HepG2 (cell line): Measurements from ENCODE around the gene DCDC2. TPM values are rescaled to one million over a fixed set of nuclear protein-coding genes. Genes with fewer than 3 reads are reported as not detected.

Source experiments
- CENPX ChIP-seq: sonication (generic); formaldehyde crosslinking; IDR thresholded peaks from 2 replicates; pipeline ENCODE4 v1.9.0; 2021; ENCODE audit warnings: mild to moderate bottlenecking, missing genetic modification reagents, moderate library complexity
- HMG20A ChIP-seq: IDR thresholded peaks from 2 replicates; pipeline ENCODE4 v1.6.1; 2016; ENCODE audit warnings: borderline replicate concordance
- IRX3 ChIP-seq: sonication (generic); formaldehyde crosslinking; IDR thresholded peaks from 2 replicates; pipeline ENCODE4 v1.8.1; 2023; ENCODE audit warnings: mild to moderate bottlenecking, low read depth, missing genetic modification reagents, borderline replicate concordance
- KAT2B ChIP-seq: fragments of 150-350 bp; IDR thresholded peaks from 2 replicates; pipeline ENCODE4 v1.6.1; 2014; ENCODE audit warnings: low read depth, low read length, borderline replicate concordance
- KLF16 ChIP-seq, 2 experiments: sonication (generic) in 1 of 2; formaldehyde crosslinking in 1 of 2; IDR thresholded peaks; 2 replicates each; pipeline versions ENCODE4 v1.6.1 to v1.8.0; 2016 to 2023; ENCODE audit warnings: missing genetic modification reagents in 2 of 2, missing compliant biosample characterization in 1 of 2
- MXD3 ChIP-seq: IDR thresholded peaks from 2 replicates; pipeline ENCODE4 v1.6.1; 2016; ENCODE audit warnings: mild to moderate bottlenecking, missing biosample characterization, missing genetic modification reagents
- PAXIP1 ChIP-seq: sonication (generic); formaldehyde crosslinking; conservative IDR thresholded peaks from 2 replicates; pipeline ENCODE4 v1.4.0; 2020; ENCODE audit warnings: mild to moderate bottlenecking, missing genetic modification reagents, moderate library complexity
- PRDM15 ChIP-seq: sonication (generic); formaldehyde crosslinking; IDR thresholded peaks from 2 replicates; pipeline ENCODE4 v1.4.0; 2020; ENCODE audit warnings: missing genetic modification reagents
- STAT6 ChIP-seq: sonication (generic); formaldehyde crosslinking; IDR thresholded peaks from 2 replicates; pipeline ENCODE4 v1.4.0; 2020; ENCODE audit warnings: missing genetic modification reagents, mild to moderate bottlenecking, borderline replicate concordance
- TBX3 ChIP-seq: fragments of 450-650 bp; IDR thresholded peaks from 2 replicates; pipeline ENCODE4 v1.6.1; 2017; ENCODE audit warnings: antibody characterized with exemption, mild to moderate bottlenecking, inconsistent platforms, borderline replicate concordance
- ZFP91 ChIP-seq: sonication (generic); formaldehyde crosslinking; IDR thresholded peaks from 2 replicates; pipeline ENCODE4 v1.9.0; 2022; ENCODE audit warnings: missing genetic modification reagents, mild to moderate bottlenecking, borderline replicate concordance
- ZNF101 ChIP-seq: sonication (generic); formaldehyde crosslinking; IDR thresholded peaks from 2 replicates; pipeline ENCODE4 v1.4.0; 2020; ENCODE audit warnings: mild to moderate bottlenecking, low read depth, missing genetic modification reagents, borderline replicate concordance
- ZNF556 ChIP-seq: sonication (generic); formaldehyde crosslinking; IDR thresholded peaks from 2 replicates; pipeline ENCODE4 v1.4.0; 2020; ENCODE audit warnings: mild to moderate bottlenecking, missing genetic modification reagents, borderline replicate concordance
- polyA plus RNA-seq, 8 experiments: library from polyadenylated mRNA; depleted of rRNA in 3 of 8; stranded (reverse) in 7 of 8; unstranded in 1 of 8; fragments of >200 nt; fragmentation: Illumina TruSeq in 4 of 8; extraction: Trizol in 4 of 8; gene quantifications; 2 replicates each; pipeline versions ENCODE4 v1.2.1 to v1.2.3, GENCODE V29; 2011 to 2016; ENCODE audit warnings: low read depth in 4 of 8, missing spikeins in 1 of 8, mixed read lengths in 1 of 8; ENCODE audit not compliant: insufficient read depth in 1 of 8
- total RNA-seq, 5 experiments: library from RNA; depleted of rRNA; stranded (reverse); fragments of >200 nt; fragmentation: Illumina TruSeq; extraction: Trizol; gene quantifications; 2 replicates each; pipeline ENCODE4 v1.2.3, GENCODE V29; 2016; ENCODE audit warnings: low read depth in 1 of 5

DCDC2 gene
- total and polyA plus RNA-seq, 2 of the 13 experiments (the other 11 are each of a cell fraction or from before 2014, with no cell fraction given): 9.0 to 36.2 TPM

- TF ChIP-seq PRDM15 (CRISPR knock-in tag) (no peak), PAXIP1 (CRISPR knock-in tag) (peak; percentile 99), ZNF556 (CRISPR knock-in tag) (peak; percentile 84; the same call in 1 of the 2 replicates), KAT2B (no peak), HMG20A (CRISPR knock-in tag) (peak; percentile 99), ZFP91 (CRISPR knock-in tag) (peak; percentile 27; the same call in 1 of the 2 replicates), STAT6 (CRISPR knock-in tag) (peak; percentile 94), ZNF101 (CRISPR knock-in tag) (no peak), IRX3 (0 out of 2 replicates have a peak, but pooled peaks have one; percentile 22), MXD3 (CRISPR knock-in tag) (no peak), TBX3 (peak; percentile 70; the same call in 1 of the 2 replicates), CENPX (no peak), KLF16 (CRISPR knock-in tag; IDR thresholded peaks at IDR 0.05) (peak in 1 of 2 experiments; percentile 96; a peak in 2 of 4 replicates)
Measured at GRCh38 chr6:24385536-24386269, 27.8 kb upstream of the DCDC2 start (continued).
